ENCODE measurements around the gene PDGFRA.

- no peak for TF ChIP-seq POLR2A (IDR thresholded peaks at IDR 0.05)
- TF ChIP-seq CTCF (IDR thresholded peaks at IDR 0.05), result no peak
Observed at GRCh38 chr4:54187148-54187547, 41.9 kb upstream of the PDGFRA start.

Measured in Peyer's patch (tissue), 4 donors.